Muscle layer of duodenum (tissue), 2 donors: ENCODE measurements around the gene GNG2.

Experiments used
- H3K27ac ChIP-seq: one replicate; pipeline ENCODE4 v1.7.0; 2013; ENCODE audit warnings: mild to moderate bottlenecking, low read length
- H3K27me3 ChIP-seq: one replicate; pipeline ENCODE4 v1.7.0; 2013; ENCODE audit warnings: low read depth, mild to moderate bottlenecking, control low read depth, low read length
- H3K36me3 ChIP-seq, 2 donors: one replicate each; pipeline ENCODE4 v1.7.0; 2013; ENCODE audit warnings: low read length in 2 of 2, control low read depth in 1 of 2, mild to moderate bottlenecking in 1 of 2; ENCODE audit not compliant: insufficient read depth in 2 of 2, control insufficient read depth in 1 of 2
- H3K4me1 ChIP-seq, 2 donors: one replicate each; pipeline ENCODE4 v1.7.0; 2013; ENCODE audit warnings: low read length in 2 of 2, mild to moderate bottlenecking in 2 of 2, control low read depth in 1 of 2, moderate library complexity in 1 of 2; ENCODE audit not compliant: insufficient read depth in 2 of 2, control insufficient read depth in 1 of 2
- H3K4me3 ChIP-seq, 2 donors: one replicate each; pipeline ENCODE4 v1.7.0; 2013; ENCODE audit warnings: low read length in 2 of 2, low read depth in 1 of 2, mild to moderate bottlenecking in 1 of 2
- H3K9me3 ChIP-seq, 2 donors: one replicate each; pipeline ENCODE4 v1.7.0; 2013; ENCODE audit warnings: low read length in 2 of 2, control low read depth in 1 of 2, mild to moderate bottlenecking in 1 of 2; ENCODE audit not compliant: control insufficient read depth in 1 of 2
- donor health status: healthy.

The GNG2 gene

DNA sequence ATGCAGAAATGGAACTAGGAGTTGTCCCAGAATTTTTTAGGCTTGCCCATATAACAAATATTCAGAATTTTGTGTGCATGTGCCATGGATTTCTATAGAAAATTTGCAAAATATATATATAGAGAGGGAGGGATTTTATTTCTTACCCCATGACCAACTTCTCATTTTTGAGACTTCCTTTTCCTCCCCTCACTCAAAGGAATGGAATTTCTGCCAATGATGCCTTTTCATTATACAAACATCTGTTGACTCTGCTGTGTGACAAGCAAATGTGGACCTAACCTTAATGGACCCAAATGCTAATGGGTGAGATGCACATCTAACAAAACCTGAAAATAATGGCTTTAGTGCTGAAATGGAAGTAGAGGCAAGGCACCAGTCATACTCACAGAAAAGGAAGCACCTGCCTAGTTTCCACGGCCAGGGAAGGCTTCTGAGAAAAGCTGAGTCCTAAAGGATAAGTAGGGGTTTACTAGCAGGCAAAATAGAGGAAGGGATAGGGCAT is 3.6 kb upstream of the GNG2 start:
- Histone ChIP-seq H3K9me3 (no peaks in the 10 kb centered on the region), H3K4me1 (peaks cover 8% of the 10 kb centered on the region in 2 donors), H3K4me3 (no peak overlapping the region), H3K27ac (no peak overlapping the region), H3K27me3 (no peaks in the 10 kb centered on the region), H3K36me3 (no peaks in the 10 kb centered on the region)

DNA sequence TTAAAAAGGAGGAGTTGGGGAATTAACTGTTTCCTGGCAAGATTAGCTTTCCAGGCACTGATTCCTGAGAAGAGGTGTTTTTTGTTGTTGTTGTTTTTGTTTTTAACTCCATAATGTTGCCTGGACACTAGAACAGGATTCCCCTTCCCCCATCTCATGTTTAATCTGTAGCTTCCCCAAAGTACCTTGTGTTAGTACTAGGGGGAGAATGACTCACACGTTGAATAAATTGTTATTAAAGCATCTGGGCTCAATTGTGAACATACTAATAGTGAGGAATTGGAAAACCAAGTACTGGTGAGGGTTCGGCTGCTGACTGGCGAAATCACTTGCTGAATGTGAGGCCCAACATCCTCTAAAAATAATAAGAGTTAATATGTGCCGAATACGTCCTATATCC is 1.3 kb upstream of the GNG2 start:
- H3K9me3 ChIP-seq = no peaks in the 10 kb centered on the region
- H3K36me3 ChIP-seq = no peaks in the 10 kb centered on the region
- no peaks in the 10 kb centered on the region for H3K27me3 ChIP-seq
- peaks cover 8 to 12% of the 10 kb centered on the region in 2 donors for H3K4me1 ChIP-seq
- no peak overlapping the region for H3K4me3 ChIP-seq
- H3K27ac ChIP-seq = no peak overlapping the region

DNA sequence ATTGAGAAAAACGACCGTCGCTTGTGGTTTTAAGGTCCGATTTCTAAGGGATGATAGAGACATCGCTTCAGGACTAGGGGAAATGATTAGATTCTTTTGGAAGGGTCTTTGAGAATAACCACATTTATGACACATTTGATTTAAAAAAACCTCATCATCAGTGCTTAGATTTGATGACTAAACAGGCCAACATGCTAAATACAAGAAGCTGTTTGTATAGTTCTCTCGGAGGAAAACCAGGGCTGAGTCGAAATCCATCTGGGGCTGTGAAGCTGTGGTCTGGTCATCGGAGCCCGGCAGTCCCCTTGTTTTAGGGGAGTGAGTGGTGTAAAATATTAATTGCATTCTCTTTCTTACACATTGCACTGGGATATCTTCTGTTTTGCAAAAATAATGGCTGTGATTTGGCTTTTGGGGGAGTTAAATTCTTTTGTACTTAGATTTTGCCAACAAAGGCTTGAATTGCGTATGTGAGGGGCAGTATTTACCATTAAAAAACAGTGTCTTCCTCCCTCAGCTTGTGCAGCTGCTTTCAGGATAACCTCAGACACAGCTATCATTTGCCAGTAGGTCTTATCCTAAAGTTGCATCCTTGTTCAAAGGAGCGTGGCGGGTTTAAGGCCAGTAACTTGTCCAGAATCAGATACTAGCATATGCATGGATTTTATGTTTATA is 550 bp downstream of the GNG2 start:
- H3K9me3 ChIP-seq = no peaks in the 10 kb centered on the region
- peak overlapping the region; percentile 85 for H3K27ac ChIP-seq
- peaks cover 9 to 12% of the 10 kb centered on the region in 2 donors for H3K4me1 ChIP-seq
- no peaks in the 10 kb centered on the region for H3K27me3 ChIP-seq
- H3K4me3 ChIP-seq = peak overlapping the region; percentile 72 to 73
- H3K36me3 ChIP-seq = no peaks in the 10 kb centered on the region

DNA sequence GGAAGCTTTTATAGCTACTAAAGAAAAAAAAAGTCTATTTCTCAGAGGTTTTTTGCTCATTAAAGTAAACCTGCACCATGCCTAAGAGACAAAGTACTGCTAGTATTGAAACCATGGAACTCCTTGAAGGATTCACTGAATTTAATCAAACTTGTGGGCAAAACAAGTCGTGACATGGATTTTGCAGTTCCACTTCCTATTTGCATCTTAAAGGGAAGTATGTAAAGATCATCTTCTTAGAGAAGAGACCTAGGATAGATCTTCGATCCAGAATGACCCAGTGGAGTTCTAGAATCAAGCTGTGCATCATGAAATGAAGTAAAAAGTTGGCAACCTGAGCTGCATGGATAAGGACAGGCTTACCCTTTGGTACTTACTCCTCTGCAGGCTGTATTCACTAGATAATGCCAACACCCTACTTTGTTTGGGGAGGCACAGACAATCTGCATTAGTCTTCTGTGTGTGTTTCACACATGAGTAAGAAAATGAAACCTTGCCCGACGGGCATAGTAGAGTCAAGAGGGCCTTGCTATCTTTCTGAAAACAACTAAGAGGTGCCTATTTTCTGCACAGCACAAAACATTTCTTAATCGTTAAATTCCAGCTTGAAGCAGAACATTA is 1.9 kb downstream of the GNG2 start:
- Histone ChIP-seq H3K27ac (peak overlapping the region; percentile 85), H3K9me3 (no peaks in the 10 kb centered on the region), H3K4me1 (peaks cover 12% of the 10 kb centered on the region in 2 donors), H3K27me3 (no peaks in the 10 kb centered on the region), H3K36me3 (no peaks in the 10 kb centered on the region), H3K4me3 (peak overlapping the region; percentile 72 to 73)

DNA sequence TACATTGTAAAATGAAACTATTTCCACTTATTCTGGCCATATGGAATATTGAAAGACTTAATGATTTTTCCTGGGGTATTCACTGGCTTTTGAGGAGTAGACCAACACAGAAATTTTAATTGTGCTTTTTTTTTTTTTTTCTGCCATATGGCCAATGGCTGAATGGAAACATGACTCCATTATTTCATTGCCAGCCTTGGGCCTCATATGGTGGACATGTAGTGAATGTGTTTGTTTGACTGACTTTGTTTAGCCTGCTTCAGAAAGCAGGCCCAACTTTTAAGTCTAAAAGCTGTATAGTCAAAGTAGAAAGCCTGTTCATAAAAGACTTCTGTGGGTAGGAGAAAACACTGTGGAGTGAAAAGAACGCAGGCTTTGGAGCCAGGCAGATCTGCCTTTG is 2.4 kb downstream of the GNG2 start:
- H3K27me3 ChIP-seq = no peaks in the 10 kb centered on the region
- H3K4me3 ChIP-seq = peak overlapping the region; percentile 72 to 73
- H3K36me3 ChIP-seq = no peaks in the 10 kb centered on the region
- peaks cover 12 to 18% of the 10 kb centered on the region in 2 donors for H3K4me1 ChIP-seq
- no peaks in the 10 kb centered on the region for H3K9me3 ChIP-seq
- peak overlapping the region; percentile 85 for H3K27ac ChIP-seq

DNA sequence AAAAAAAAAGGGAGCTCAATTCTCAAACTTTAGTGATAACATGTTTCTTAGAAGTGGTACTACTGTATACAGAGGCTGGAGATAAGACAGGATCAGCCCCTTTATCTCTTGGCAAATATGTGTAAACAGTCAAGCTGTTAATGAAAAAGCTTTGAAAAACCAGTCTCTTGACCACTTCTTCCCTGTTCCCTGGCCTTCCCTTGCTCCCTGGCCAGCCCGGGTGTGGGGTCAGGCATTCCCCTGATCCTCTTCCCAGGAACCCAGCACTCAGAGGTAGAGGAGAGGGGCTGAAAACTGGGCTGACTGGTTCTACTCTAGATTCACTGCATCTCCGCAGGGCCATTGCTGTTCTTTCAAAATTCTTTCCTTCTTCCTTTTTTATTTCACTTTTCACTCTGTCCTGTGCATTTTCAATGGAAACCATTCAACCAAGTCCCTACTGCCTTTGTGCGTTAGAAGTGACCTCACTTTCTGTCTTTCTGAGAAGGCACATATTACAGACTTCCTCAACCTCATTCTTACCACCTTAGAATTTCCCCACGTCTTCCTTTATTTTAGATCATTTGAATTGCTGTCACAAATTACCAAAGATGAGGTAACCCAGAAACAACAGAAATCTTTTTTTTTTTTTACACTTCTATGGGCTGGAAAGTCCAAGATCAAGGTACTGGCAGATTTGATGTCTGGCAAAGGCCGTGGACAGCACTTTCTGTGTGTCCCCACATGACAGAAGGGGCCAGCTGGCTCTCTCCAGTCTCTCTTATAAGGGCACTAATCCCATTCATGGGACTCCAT is 5.7 kb downstream of the GNG2 start:
- Histone ChIP-seq H3K9me3 (no peaks in the 10 kb centered on the region), H3K36me3 (no peaks in the 10 kb centered on the region), H3K27ac (no peak overlapping the region), H3K4me1 (peaks cover 5 to 31% of the 10 kb centered on the region in 2 donors), H3K4me3 (no peak overlapping the region), H3K27me3 (no peaks in the 10 kb centered on the region)

DNA sequence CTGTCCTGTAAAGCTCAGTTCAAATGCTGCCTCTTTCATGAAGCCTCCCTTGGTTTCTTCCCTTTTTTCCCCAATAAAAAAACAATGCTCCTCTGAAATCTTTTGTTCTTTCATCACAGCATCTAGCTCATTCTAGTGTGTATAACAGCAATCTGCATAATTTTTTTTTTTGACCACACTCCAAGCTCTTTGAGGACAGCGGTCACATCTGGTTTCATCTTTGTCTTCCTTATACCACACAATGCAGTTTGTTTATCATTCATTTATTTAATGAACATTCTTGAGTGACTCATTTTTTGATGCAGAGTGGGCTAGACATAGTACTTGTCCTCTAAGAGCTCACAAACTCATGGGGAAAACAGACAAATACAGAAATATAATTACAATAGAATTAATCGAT is 7.3 kb downstream of the GNG2 start:
- Histone ChIP-seq H3K4me1 (peaks cover 5 to 31% of the 10 kb centered on the region in 2 donors), H3K27ac (peak overlapping the region; percentile 19), H3K27me3 (no peaks in the 10 kb centered on the region)

DNA sequence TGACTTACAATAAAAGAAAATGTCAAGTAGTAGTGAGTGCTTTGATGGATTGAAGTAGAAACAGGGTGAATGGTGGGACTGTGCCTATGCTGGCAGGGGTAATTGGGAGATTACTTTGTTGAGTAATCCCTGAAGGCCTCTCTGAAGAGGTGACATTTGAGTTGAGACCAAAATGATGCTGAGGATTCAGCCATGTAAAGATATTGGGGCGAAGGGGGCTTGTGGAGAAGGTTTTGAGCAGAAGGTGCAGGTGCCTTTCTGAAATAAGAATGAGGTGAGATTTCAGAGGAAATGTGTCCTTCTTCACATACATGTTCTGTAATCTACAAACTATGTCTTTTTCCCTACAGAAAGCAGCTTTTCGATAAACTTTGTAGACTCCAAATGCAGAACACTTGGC is 8.0 kb downstream of the GNG2 start:
- no peaks in the 10 kb centered on the region for H3K36me3 ChIP-seq
- H3K27ac ChIP-seq = peak overlapping the region; percentile 19
- no peaks in the 10 kb centered on the region for H3K27me3 ChIP-seq
- no peak overlapping the region for H3K4me3 ChIP-seq
- H3K4me1 ChIP-seq = peaks cover 7 to 35% of the 10 kb centered on the region in 2 donors
- H3K9me3 ChIP-seq = no peaks in the 10 kb centered on the region

More for the DNA sequence above, 7.3 kb downstream of the GNG2 start:
- Histone ChIP-seq H3K4me3 (no peak overlapping the region), H3K9me3 (no peaks in the 10 kb centered on the region), H3K36me3 (no peaks in the 10 kb centered on the region)

DNA sequence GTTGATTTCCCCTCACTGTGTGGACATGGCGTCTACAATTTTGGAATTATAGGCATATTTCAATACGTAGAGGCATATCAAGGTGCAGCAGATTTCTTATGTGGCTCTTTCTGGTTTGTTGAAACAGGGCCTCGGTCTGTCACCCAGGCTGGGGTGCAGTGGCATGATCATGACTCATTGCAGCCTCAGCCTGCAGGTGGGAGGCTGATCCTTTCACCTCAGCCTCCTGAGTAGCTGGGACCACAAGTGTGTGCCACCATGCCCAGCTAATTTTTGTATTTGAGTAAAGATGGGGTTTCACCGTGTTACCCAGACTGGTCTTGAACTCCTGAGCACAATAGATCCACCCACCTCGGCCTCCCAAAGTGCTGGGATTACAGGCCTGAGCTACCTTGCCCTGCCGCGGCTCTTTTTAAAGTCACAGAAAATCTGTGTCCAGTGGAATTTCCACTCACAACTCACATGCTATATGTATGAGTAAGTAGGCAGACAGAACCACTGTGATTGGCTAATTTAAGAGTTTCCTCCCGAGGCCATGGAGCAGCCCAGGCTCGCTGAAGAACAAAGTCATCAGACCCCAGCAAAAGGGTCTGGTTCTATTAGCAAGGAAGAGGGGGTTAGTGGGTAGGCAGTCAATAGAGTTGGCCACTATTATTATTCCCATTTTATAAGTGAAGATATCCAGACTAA is 9.1 kb downstream of the GNG2 start:
- no peak overlapping the region for H3K4me3 ChIP-seq
- no peaks in the 10 kb centered on the region for H3K27me3 ChIP-seq
- no peaks in the 10 kb centered on the region for H3K36me3 ChIP-seq
- H3K4me1 ChIP-seq = peaks cover 10 to 41% of the 10 kb centered on the region in 2 donors
- H3K27ac ChIP-seq = no peak overlapping the region
- no peaks in the 10 kb centered on the region for H3K9me3 ChIP-seq

DNA sequence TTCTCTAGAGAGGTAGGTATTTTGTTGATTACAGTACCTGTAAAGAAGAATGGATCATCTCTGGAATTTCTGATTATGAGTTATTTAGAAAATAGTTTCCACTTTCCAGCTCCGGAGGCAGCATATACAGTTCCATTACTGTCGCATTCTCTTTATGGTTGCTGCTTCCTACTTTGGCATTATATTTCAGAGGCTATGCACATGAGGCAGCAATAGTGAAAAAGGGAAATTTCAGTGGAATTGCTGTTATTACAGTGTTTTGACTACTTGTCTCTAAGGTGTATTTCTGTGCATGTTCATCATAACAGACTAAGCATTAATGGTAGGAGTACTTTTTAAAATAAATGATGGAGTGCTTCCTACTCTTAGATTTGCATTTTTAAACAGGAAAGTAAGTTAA is 10.2 kb downstream of the GNG2 start:
- H3K4me3 ChIP-seq = no peak overlapping the region
- H3K9me3 ChIP-seq = no peaks in the 10 kb centered on the region
- no peaks in the 10 kb centered on the region for H3K36me3 ChIP-seq
- peaks cover 10 to 41% of the 10 kb centered on the region in 2 donors for H3K4me1 ChIP-seq
- H3K27ac ChIP-seq = no peak overlapping the region
- no peaks in the 10 kb centered on the region for H3K27me3 ChIP-seq

DNA sequence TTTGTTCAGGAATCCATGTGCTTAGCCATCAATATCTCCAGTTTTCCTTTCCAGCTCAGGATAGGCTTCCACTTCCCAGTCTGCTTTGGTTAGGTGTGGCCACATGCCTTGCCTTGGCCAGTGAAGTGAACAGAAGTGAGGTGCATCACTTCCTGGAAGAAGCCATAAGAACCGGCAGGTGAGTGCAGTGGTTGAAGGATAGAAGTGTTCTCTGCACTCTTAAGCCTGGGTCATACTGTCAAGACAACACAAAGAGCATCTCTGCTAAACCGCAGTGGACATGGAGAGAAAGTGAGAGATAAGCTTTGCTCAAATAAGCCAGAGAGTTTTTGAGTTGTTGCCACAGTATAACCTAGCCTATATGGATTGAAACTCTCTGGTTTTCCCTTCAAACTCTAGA is 11.4 kb downstream of the GNG2 start:
- H3K27ac ChIP-seq = no peak overlapping the region
- no peaks in the 10 kb centered on the region for H3K36me3 ChIP-seq
- no peak overlapping the region for H3K4me3 ChIP-seq
- H3K27me3 ChIP-seq = no peaks in the 10 kb centered on the region
- H3K9me3 ChIP-seq = no peaks in the 10 kb centered on the region
- peaks cover 6 to 41% of the 10 kb centered on the region in 2 donors for H3K4me1 ChIP-seq
